K562 (cell line): ENCODE measurements around the gene EXOC2. TPM values are rescaled to one million over a fixed set of nuclear protein-coding genes. Genes with fewer than 3 reads are reported as not detected.

Source experiments
- ATAC-seq: fragments of 200-7000 bp; cut with Tn5 transposase; 3 replicates; pipeline ENCODE4 v1.9.1; 2020; ENCODE audit warnings: moderate library complexity
- BruUV-seq: library from RNA; stranded (reverse); fragments of 400-500 nt; replicated peaks from 2 replicates; lab custom pipeline; 2021; lab: Mats Ljungman, UMichigan
- CTCF ChIA-PET: fragments of 300-600 bp; formaldehyde crosslinking; extraction: SDS; loops from one replicate; lab custom pipeline; 2021; ENCODE audit warnings: low intra/inter-chr PET ratio; lab: Yijun Ruan, JAX
- POLR2A ChIA-PET: fragments of 300-600, 350-650 bp; sonication (Branson Sonifier 250); formaldehyde crosslinking; extraction: SDS; loops from one replicate; lab custom pipeline; 2021; ENCODE audit warnings: antibody characterized with exemption, inconsistent platforms; lab: Yijun Ruan, JAX
- DNase-seq, 4 experiments: peaks; one replicate each; pipeline versions ENCODE4 v3.0.0 to v3.0.0-alpha.2; 2011 to 2018; ENCODE audit warnings: low spot score in 3 of 4, mixed read lengths in 3 of 4; ENCODE audit errors: extremely low read depth in 1 of 4
- FAIRE-seq: peaks from 2 replicates; lab custom pipeline; 2011; peaks lifted over from hg19 to GRCh38; lab: Jason Lieb, UNC
- H2AFZ ChIP-seq: 2 replicates; pipeline ENCODE4 v1.6.0; 2011; ENCODE audit warnings: low read depth, low read length, control low read depth, inconsistent platforms
- H3K27ac ChIP-seq: fragments of 200-600 bp; 3 replicates; pipeline ENCODE4 v1.8.0; 2011; ENCODE audit warnings: low read depth, mild to moderate bottlenecking, control low read depth, inconsistent platforms, low read length, moderate library complexity, mixed read lengths; ENCODE audit errors: extremely low read depth
- H3K27me3 ChIP-seq, 2 experiments: fragments of 300-600 bp in 1 of 2; 2 replicates in 1 of 2; 3 replicates in 1 of 2; pipeline versions ENCODE4 v1.6.0 to v1.8.0; 2011; ENCODE audit warnings: inconsistent platforms in 2 of 2, low read length in 2 of 2, mild to moderate bottlenecking in 1 of 2, mixed read lengths in 1 of 2, moderate library complexity in 1 of 2; ENCODE audit not compliant: control insufficient read depth in 2 of 2, insufficient read depth in 2 of 2
- H3K36me3 ChIP-seq: fragments of 300-600 bp; 3 replicates; pipeline ENCODE4 v1.8.0; 2011; ENCODE audit warnings: mild to moderate bottlenecking, low read length, inconsistent platforms; ENCODE audit not compliant: control insufficient read depth, insufficient read depth
- H3K4me1 ChIP-seq, 2 experiments: fragments of 200-600 bp in 1 of 2; replicated peaks in 1 of 2; 2 replicates in 1 of 2; 3 replicates in 1 of 2; pipeline versions ENCODE4 v1.5.1 to v1.8.0; 2011; ENCODE audit warnings: inconsistent platforms in 2 of 2, low read length in 2 of 2, mild to moderate bottlenecking in 1 of 2, mixed read lengths in 1 of 2, moderate library complexity in 1 of 2; ENCODE audit not compliant: control insufficient read depth in 2 of 2, insufficient read depth in 2 of 2
- H3K4me2 ChIP-seq: 2 replicates; pipeline ENCODE4 v1.6.1; 2011; ENCODE audit warnings: low read length, control low read depth, inconsistent platforms, mixed read lengths; ENCODE audit not compliant: insufficient read depth
- H3K4me3 ChIP-seq: fragments of 200-600 bp; sonication (generic), shearing (Covaris generic); 2 replicates; pipeline ENCODE4 v1.5.1; 2016; ENCODE audit warnings: control low read depth, inconsistent platforms
- H3K79me2 ChIP-seq: fragments of 200-600 bp; 3 replicates; pipeline ENCODE4 v1.8.0; 2011; ENCODE audit warnings: low read length, inconsistent platforms; ENCODE audit not compliant: control insufficient read depth, insufficient read depth
- H3K9ac ChIP-seq, 2 experiments: 2 replicates each; pipeline versions ENCODE4 v1.6.0 to v1.6.1; 2011; ENCODE audit warnings: low read depth in 2 of 2, low read length in 2 of 2, control low read depth in 1 of 2, inconsistent platforms in 1 of 2, mild to moderate bottlenecking in 1 of 2, mixed read lengths in 1 of 2; ENCODE audit not compliant: insufficient read depth in 1 of 2
- H3K9me1 ChIP-seq: one replicate; pipeline ENCODE4 v1.6.0; 2011; ENCODE audit warnings: inconsistent platforms, mild to moderate bottlenecking, low read length, moderate library complexity; ENCODE audit not compliant: control insufficient read depth, insufficient read depth
- H3K9me3 ChIP-seq: replicated peaks from 2 replicates; pipeline ENCODE4 v1.5.1; 2011; ENCODE audit warnings: low read depth, low read length, inconsistent platforms; ENCODE audit not compliant: control insufficient read depth, insufficient read depth
- H4K20me1 ChIP-seq: replicated peaks from 2 replicates; pipeline ENCODE4 v1.6.1; 2011; ENCODE audit warnings: low read length, inconsistent platforms, mixed read lengths; ENCODE audit not compliant: control insufficient read depth, insufficient read depth
- CBFA2T3 ChIP-seq: fragments of 450-650 bp; IDR thresholded peaks from 2 replicates; pipeline ENCODE4 v1.6.1; 2017
- CBX3 ChIP-seq, 2 experiments: IDR thresholded peaks; 1 replicate in 1 of 2; 2 replicates in 1 of 2; pipeline ENCODE4 v1.6.1; 2012; ENCODE audit warnings: inconsistent platforms in 2 of 2, low read length in 2 of 2, borderline replicate concordance in 1 of 2, control low read depth in 1 of 2
- CREB3L1 ChIP-seq: fragments of 450-650 bp; IDR thresholded peaks from 2 replicates; pipeline ENCODE4 v1.6.1; 2014; ENCODE audit warnings: low read depth, mild to moderate bottlenecking, moderate library complexity, borderline replicate concordance
- GATA2 ChIP-seq: sonication (generic); formaldehyde crosslinking; IDR thresholded peaks from 2 replicates; pipeline ENCODE4 v1.4.0; 2020; ENCODE audit warnings: mild to moderate bottlenecking, missing genetic modification reagents
- GTF2A2 ChIP-seq: IDR thresholded peaks from 2 replicates; pipeline ENCODE4 v1.6.1; 2016; ENCODE audit warnings: mild to moderate bottlenecking, missing genetic modification characterization, missing compliant biosample characterization
- POLR2G ChIP-seq: fragments of 200-400 bp; formaldehyde crosslinking; IDR thresholded peaks from 2 replicates; pipeline ENCODE4 v1.6.1; 2017; ENCODE audit warnings: low read depth, mild to moderate bottlenecking, antibody characterized with exemption, low read length, moderate library complexity
- REST ChIP-seq, 2 experiments: fragments of 450-650 bp; formaldehyde crosslinking in 1 of 2; IDR thresholded peaks; 2 replicates each; pipeline versions ENCODE4 v1.4.0 to v1.6.1; 2014 to 2020; ENCODE audit warnings: mild to moderate bottlenecking in 2 of 2, borderline replicate concordance in 1 of 2, low read depth in 1 of 2
- SNAPC5 ChIP-seq: fragments of 250-450 bp; sonication (Bioruptor Pico); IDR thresholded peaks from 2 replicates; pipeline ENCODE4 v1.8.0; 2021; ENCODE audit warnings: moderate library complexity, mild to moderate bottlenecking, inconsistent platforms
- STAT5A ChIP-seq: IDR thresholded peaks from 2 replicates; pipeline ENCODE4 v1.6.1; 2012; ENCODE audit warnings: low read length, inconsistent platforms, borderline replicate concordance
- ZSCAN29 ChIP-seq: fragments of 450-650 bp; IDR thresholded peaks from 2 replicates; pipeline ENCODE4 v1.6.1; 2017
- WGBS: fragments of 100-300 bp; shearing (Covaris generic); methylation state at CpG from one replicate; pipeline ENCODE4 v1.1.6; 2016; ENCODE audit warnings: low coverage, mixed read lengths; ENCODE audit not compliant: insufficient coverage; ENCODE audit errors: missing lambda C conversion rate; 5-methylcytosine and 5-hydroxymethylcytosine counted together
- in situ Hi-C: fragments of 300-500 bp; cut with MboI; formaldehyde crosslinking; loops from 4 replicates; pipeline ENCODE4 v1.15.0; 2018; ENCODE audit warnings: inconsistent platforms, mixed read lengths
- intact Hi-C: fragments of 100-400 bp; cut with micrococcal nuclease; formaldehyde crosslinking; loops from 2 replicates; pipeline ENCODE4 v1.14.2; 2022
- polyA plus RNA-seq, 8 experiments: library from polyadenylated mRNA; depleted of rRNA in 4 of 8; stranded (reverse) in 5 of 8; unstranded in 3 of 8; fragments of >200 nt; fragmentation: Nextera tagmentation in 2 of 8; fragmentation: Illumina TruSeq in 1 of 8; extraction: Ambion mirVana in 2 of 8; extraction: Trizol in 1 of 8; gene quantifications; 2 replicates each; pipeline versions ENCODE4 v1.2.1 to v1.2.3, GENCODE V29; 2011 to 2014; ENCODE audit warnings: inconsistent platforms in 1 of 8, missing spikeins in 1 of 8
- total RNA-seq, 7 experiments: library from RNA; depleted of rRNA in 6 of 7; stranded (reverse); fragments of >200 nt in 6 of 7; fragmentation: Illumina TruSeq in 2 of 7; extraction: Trizol in 2 of 7; gene quantifications; 2 replicates each; pipeline versions ENCODE4 v1.2.1 to v1.2.3, GENCODE V29; 2011 to 2021; ENCODE audit warnings: low replicate concordance in 1 of 7

The EXOC2 gene
- total and polyA plus RNA-seq, 9 of the 15 experiments (the other 6 are each of a cell fraction or from before 2014, with no cell fraction given) = 12.2 to 30.2 (median 24.2) TPM

- in situ Hi-C loops = no loop called here
- DNase-seq (peak; percentile 64 to 91 (median 77)), ATAC-seq (peak; percentile 98), FAIRE-seq (peak; percentile 61)
- BruUV-seq = no TSS peak
- peaks cover 15 to 27% of the 10 kb centered on the region in 2 experiments; a peak in 4 of 5 replicates for H3K4me1 ChIP-seq
- H3K27ac ChIP-seq = peak overlapping the region; percentile 14; the same call in 1 of the 3 replicates
- H3K27me3 ChIP-seq = no peaks in the 10 kb centered on the region
- intact Hi-C loops = loop anchor here (2.0 kb wide), 2 partner anchors 54 to 80 kb away; no protein-coding TSS in a partner anchor
- H4K20me1 ChIP-seq = no peaks in the 10 kb centered on the region
- H3K9me3 ChIP-seq = no peaks in the 10 kb centered on the region
- H3K9ac ChIP-seq = peak overlapping the region; percentile 18 to 86
- peaks cover 7% of the 10 kb centered on the region; the same call in 1 of the 3 replicates for H3K36me3 ChIP-seq
- H3K9me1 ChIP-seq = no peaks in the 10 kb centered on the region
- H3K79me2 ChIP-seq = no peaks in the 10 kb centered on the region
- ChIA-PET POLR2A (no interaction called here), CTCF (no interaction called here)
- no peak overlapping the region for H3K4me3 ChIP-seq
- H2AFZ ChIP-seq = peak overlapping the region; percentile 51
- H3K4me2 ChIP-seq = peak overlapping the region; percentile 56
- WGBS = 3% methylated on average over 15 of the region's 15 CpGs
- TF ChIP-seq STAT5A (peak; percentile 40; the same call in 1 of the 2 replicates), CREB3L1 (no peak), SNAPC5 (CRISPR knock-in tag) (no peak), CBFA2T3 (peak; percentile 91), GTF2A2 (tag) (no peak), REST (IDR thresholded peaks at IDR 0.05; ENCODE audit: borderline replicate concordance) (peak; percentile 53), REST (CRISPR knock-in tag; IDR thresholded peaks at IDR 0.05; ENCODE audit: low read depth) (no peak), POLR2G (peak; percentile 58), CBX3 (IDR thresholded peaks at IDR 0.05; ENCODE audit: borderline replicate concordance in 1 of 2, low read length in 2 of 2) (peak in 1 of 2 experiments; percentile 22; a peak in 1 of 3 replicates), ZSCAN29 (0 out of 2 replicates have a peak, but pooled peaks have one; percentile 1), GATA2 (CRISPR knock-in tag) (peak; percentile 43)
These were observed 88.4 kb downstream of the EXOC2 start for GRCh38 chr6:604579-604978.
